Kidney epithelial cell (primary cell): ENCODE data around the gene ITGB4. TPM values are rescaled to one million over a fixed set of nuclear protein-coding genes. Genes with fewer than 3 reads are reported as not detected.
A peak's percentile ranks its signal among the peaks of the same experiment; 100 is the strongest.
"Not testable (repeated sequence)": the region's sequence is repeated elsewhere in the genome, so short reads cannot be mapped to it uniquely, and the experiment has no call there.

Experiments used
- DNase-seq: peaks from one replicate; pipeline ENCODE4 v3.0.0-alpha.2; 2010; ENCODE audit warnings: low read depth
- H3K27me3 ChIP-seq: 2 replicates; pipeline ENCODE4 v1.6.0; 2011; ENCODE audit warnings: low read length; ENCODE audit not compliant: control insufficient read depth, insufficient read depth
- H3K36me3 ChIP-seq: 2 replicates; pipeline ENCODE4 v1.5.1; 2011; ENCODE audit warnings: low read length; ENCODE audit not compliant: control insufficient read depth, insufficient read depth
- H3K4me3 ChIP-seq: 2 replicates; pipeline ENCODE4 v1.5.1; 2011; ENCODE audit warnings: low read depth, mild to moderate bottlenecking, control low read depth, low read length
- CTCF ChIP-seq: IDR thresholded peaks from 2 replicates; pipeline ENCODE4 v1.5.1; 2011; ENCODE audit warnings: mild to moderate bottlenecking, moderate library complexity, low read length, control low read depth, inconsistent platforms; ENCODE audit not compliant: insufficient read depth, poor library complexity, severe bottlenecking
- total RNA-seq: library from RNA; depleted of rRNA; stranded (reverse); fragments of >200 nt; gene quantifications from 2 replicates; pipeline ENCODE4 v1.2.3, GENCODE V29; 2015

ITGB4 gene
- total RNA-seq, 1 donor from 2014 or later: 17.8 TPM

- no peak for DNase-seq
- H3K27me3 ChIP-seq: peaks cover 3% of the 10 kb centered on the region
- H3K36me3 ChIP-seq: no peaks in the 10 kb centered on the region
- H3K4me3 ChIP-seq: no peak overlapping the region
- TF ChIP-seq CTCF: no peak
Observed at GRCh38 chr17:75755990-75756389, 34.7 kb downstream of the ITGB4 start.

- H3K4me3 ChIP-seq: no peak overlapping the region
- no peak for TF ChIP-seq CTCF
- no peak for DNase-seq
- H3K36me3 ChIP-seq: no peaks in the 10 kb centered on the region
- peaks cover 3% of the 10 kb centered on the region for H3K27me3 ChIP-seq
Observed at GRCh38 chr17:75756451-75757085, 35.3 kb downstream of the ITGB4 start.

GRCh38 chr17:75757086-75757681 lies 35.9 kb downstream of the ITGB4 start:
- TF ChIP-seq CTCF: no peak
- DNase-seq: no peak
- no peaks in the 10 kb centered on the region for H3K36me3 ChIP-seq
- peaks cover 3% of the 10 kb centered on the region for H3K27me3 ChIP-seq
- H3K4me3 ChIP-seq: no peak overlapping the region

- TF ChIP-seq CTCF: peak; percentile 39
Observed at GRCh38 chr17:75758131-75758905, 37.1 kb downstream of the ITGB4 start.

GRCh38 chr17:75759457-75759856 lies 38.2 kb downstream of the ITGB4 start:
- no peak overlapping the region for H3K4me3 ChIP-seq
- no peak for TF ChIP-seq CTCF
- DNase-seq: no peak
- no peaks in the 10 kb centered on the region for H3K27me3 ChIP-seq
- no peaks in the 10 kb centered on the region for H3K36me3 ChIP-seq

More at GRCh38 chr17:75758131-75758905, 37.1 kb downstream of the ITGB4 start:
- Histone ChIP-seq H3K27me3 (peaks cover 3% of the 10 kb centered on the region), H3K36me3 (no peaks in the 10 kb centered on the region), H3K4me3 (no peak overlapping the region)
- DNase-seq: no peak

- not testable (repeated sequence) for H3K27me3 ChIP-seq, H3K36me3 ChIP-seq, DNase-seq, H3K4me3 ChIP-seq
Observed at GRCh38 chr17:75759978-75760640, 38.9 kb downstream of the ITGB4 start.
